Activated T-cell treated with anti-CD3 and anti-CD28 coated beads, Interleukin-2, amount 50 U/mL, for 24 hours (primary cell): ENCODE results near the gene NPIPB9.
"Not testable (repeated sequence)": the region's sequence is repeated elsewhere in the genome, so short reads cannot be mapped to it uniquely, and the experiment has no call there.

Source experiments
- DNase-seq: peaks from one replicate; pipeline ENCODE4 v3.0.0-alpha.2; 2020
- H3K27ac Mint-ChIP-seq: 2 replicates; pipeline ENCODE4 v1.8.0; 2020; ENCODE audit warnings: mild to moderate bottlenecking, mixed read lengths
- H3K27me3 Mint-ChIP-seq: 2 replicates; pipeline ENCODE4 v1.8.0; 2020; ENCODE audit warnings: mixed read lengths
- H3K36me3 Mint-ChIP-seq: 2 replicates; pipeline ENCODE4 v1.8.0; 2020; ENCODE audit warnings: low read depth, mixed read lengths
- H3K4me1 Mint-ChIP-seq: 2 replicates; pipeline ENCODE4 v1.8.0; 2020; ENCODE audit warnings: low read depth, mixed read lengths
- H3K4me3 Mint-ChIP-seq: 2 replicates; pipeline ENCODE4 v1.8.0; 2020; ENCODE audit warnings: mild to moderate bottlenecking, moderate library complexity, mixed read lengths
- H3K9me3 Mint-ChIP-seq: 2 replicates; pipeline ENCODE4 v1.8.0; 2020; ENCODE audit warnings: mixed read lengths

NPIPB9 gene

GRCh38 chr16:28751487-28751886 lies at the start of gene NPIPB9:
NPIPB9 (plus strand) TSS chr16:28751787.
- not testable (repeated sequence) for H3K27me3 Mint-ChIP-seq, H3K9me3 Mint-ChIP-seq, DNase-seq, H3K27ac Mint-ChIP-seq, H3K4me3 Mint-ChIP-seq, H3K36me3 Mint-ChIP-seq, H3K4me1 Mint-ChIP-seq

DNA sequence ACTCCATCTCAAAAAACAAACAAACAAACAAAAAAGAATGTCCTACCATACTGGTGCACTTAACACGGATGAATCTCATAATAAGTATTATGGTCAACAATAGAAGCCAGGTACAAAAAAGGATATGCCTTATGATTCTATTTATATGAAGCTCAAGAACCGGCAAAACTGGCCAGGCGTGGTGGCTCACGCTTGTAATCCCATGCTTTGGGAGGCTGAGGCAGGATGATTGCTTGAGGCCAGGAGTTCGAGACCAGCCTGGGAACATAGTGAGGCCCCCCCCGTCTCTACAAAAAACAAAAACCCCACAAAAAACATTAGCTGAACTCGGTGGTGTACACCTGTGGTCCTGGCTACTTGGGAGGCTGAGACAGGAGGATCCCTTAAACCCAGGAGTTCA lies 47.3 kb upstream of the NPIPB9 start:
- not testable (repeated sequence) for H3K9me3 Mint-ChIP-seq, H3K27me3 Mint-ChIP-seq, H3K4me1 Mint-ChIP-seq, H3K36me3 Mint-ChIP-seq, DNase-seq, H3K27ac Mint-ChIP-seq, H3K4me3 Mint-ChIP-seq

DNA sequence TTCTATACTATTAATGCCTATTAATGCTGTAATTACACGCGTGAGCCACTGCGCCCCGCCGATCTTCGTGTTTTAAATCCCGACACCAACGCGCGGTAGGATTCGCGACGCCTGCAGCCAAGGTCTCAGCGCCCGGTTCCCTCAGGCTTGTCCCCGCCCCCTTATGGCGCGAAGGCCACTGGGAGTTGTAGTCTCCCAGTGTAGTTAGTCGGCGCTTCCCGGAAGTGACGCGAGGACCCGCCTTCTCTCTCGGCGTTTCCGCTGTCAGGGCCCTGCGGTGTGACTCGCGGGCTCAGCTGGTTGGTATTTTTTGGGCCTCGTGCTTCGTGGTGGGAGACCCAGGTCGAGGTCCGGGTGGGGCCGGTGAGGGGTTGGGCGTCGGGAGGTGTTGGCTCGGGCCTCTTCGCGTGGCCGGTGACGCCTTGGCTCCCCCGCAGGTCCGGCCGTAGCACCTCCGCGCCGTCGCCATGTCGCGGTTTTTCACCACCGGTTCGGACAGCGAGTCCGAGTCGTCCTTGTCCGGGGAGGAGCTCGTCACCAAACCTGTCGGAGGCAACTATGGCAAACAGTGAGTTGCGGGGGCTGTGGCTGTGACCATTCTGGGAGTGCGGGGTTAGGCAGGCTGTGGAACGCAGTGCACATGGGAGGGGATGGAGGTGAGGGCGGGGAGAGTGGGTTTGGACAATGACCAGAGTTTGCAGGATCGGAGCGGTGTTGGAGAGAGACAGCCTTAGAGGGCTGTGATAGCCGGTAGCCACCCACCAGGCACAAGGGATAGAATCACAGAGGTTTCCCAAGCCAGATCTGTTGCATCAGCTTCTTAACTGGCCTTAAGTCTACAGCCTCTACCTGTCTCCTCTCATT lies 40.1 kb upstream of the NPIPB9 start, which contains the start of gene EIF3C:
TSS of gene EIF3C (plus strand) at position 245 of the 864 bp plus-strand sequence. CDS start at position 468, 223 bp downstream.
- H3K36me3 Mint-ChIP-seq, H3K27ac Mint-ChIP-seq, H3K27me3 Mint-ChIP-seq, H3K4me1 Mint-ChIP-seq, DNase-seq, H3K9me3 Mint-ChIP-seq, H3K4me3 Mint-ChIP-seq: not testable (repeated sequence)

GRCh38 chr16:28722852-28723650 lies 28.5 kb upstream of the NPIPB9 start:
- H3K36me3 Mint-ChIP-seq, H3K9me3 Mint-ChIP-seq, H3K4me1 Mint-ChIP-seq, DNase-seq, H3K4me3 Mint-ChIP-seq, H3K27me3 Mint-ChIP-seq, H3K27ac Mint-ChIP-seq: not testable (repeated sequence)

GRCh38 chr16:28731253-28731652 lies 20.3 kb upstream of the NPIPB9 start:
- not testable (repeated sequence) for H3K4me1 Mint-ChIP-seq, H3K27me3 Mint-ChIP-seq, H3K27ac Mint-ChIP-seq, DNase-seq, H3K36me3 Mint-ChIP-seq, H3K4me3 Mint-ChIP-seq, H3K9me3 Mint-ChIP-seq

GRCh38 chr16:28732455-28733124 lies 19.0 kb upstream of the NPIPB9 start:
- not testable (repeated sequence) for H3K27me3 Mint-ChIP-seq, H3K27ac Mint-ChIP-seq, H3K9me3 Mint-ChIP-seq, DNase-seq, H3K4me1 Mint-ChIP-seq, H3K4me3 Mint-ChIP-seq, H3K36me3 Mint-ChIP-seq

DNA sequence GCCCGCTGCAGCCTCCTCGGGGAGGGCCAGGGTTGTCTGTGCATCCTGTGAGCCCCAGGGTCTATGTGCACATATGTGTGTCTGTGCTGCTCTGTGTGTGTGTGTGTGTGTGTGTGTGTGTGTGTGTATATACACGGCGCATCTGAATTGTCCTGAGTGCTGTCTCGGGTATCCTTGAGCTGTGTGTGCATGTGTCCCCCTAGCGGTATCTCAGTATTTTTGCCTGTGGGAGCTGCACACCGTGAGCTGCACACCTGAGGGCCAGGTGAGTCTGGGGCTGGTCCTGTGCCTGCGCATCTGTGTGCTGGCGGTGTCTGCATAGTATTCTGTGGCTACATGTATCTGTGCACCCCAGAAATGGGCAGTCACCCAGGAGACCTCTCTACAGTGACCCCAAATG lies 11.8 kb upstream of the NPIPB9 start:
- not testable (repeated sequence) for H3K27ac Mint-ChIP-seq, H3K36me3 Mint-ChIP-seq, H3K4me3 Mint-ChIP-seq, H3K4me1 Mint-ChIP-seq, H3K9me3 Mint-ChIP-seq, H3K27me3 Mint-ChIP-seq
- peak; percentile 31 for DNase-seq

GRCh38 chr16:28740631-28741030 lies 11.0 kb upstream of the NPIPB9 start:
- not testable (repeated sequence) for H3K36me3 Mint-ChIP-seq, H3K9me3 Mint-ChIP-seq, H3K4me1 Mint-ChIP-seq, H3K4me3 Mint-ChIP-seq, H3K27me3 Mint-ChIP-seq, H3K27ac Mint-ChIP-seq
- DNase-seq: peak; percentile 31

DNA sequence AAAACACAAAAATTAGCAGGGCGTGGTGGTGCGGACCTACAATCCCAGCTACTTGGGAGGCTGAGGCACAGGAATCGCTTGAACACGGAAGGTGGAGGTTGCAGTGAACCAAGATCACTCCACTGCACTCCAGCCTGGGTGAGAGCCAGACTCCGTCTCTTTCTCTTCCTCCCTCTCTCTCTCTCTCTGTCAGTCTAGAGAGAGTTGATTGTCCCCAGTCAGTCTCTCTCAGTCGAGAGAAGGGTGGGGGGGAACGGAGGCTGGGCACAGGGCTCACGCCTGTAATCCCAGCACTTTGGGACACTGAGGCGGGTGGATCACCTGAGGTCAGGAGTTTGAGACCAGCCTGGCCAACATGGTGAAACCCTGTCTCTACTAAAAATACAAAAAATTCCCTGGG lies 10.3 kb upstream of the NPIPB9 start:
- not testable (repeated sequence) for H3K27ac Mint-ChIP-seq, DNase-seq, H3K4me3 Mint-ChIP-seq, H3K4me1 Mint-ChIP-seq, H3K27me3 Mint-ChIP-seq, H3K36me3 Mint-ChIP-seq, H3K9me3 Mint-ChIP-seq

DNA sequence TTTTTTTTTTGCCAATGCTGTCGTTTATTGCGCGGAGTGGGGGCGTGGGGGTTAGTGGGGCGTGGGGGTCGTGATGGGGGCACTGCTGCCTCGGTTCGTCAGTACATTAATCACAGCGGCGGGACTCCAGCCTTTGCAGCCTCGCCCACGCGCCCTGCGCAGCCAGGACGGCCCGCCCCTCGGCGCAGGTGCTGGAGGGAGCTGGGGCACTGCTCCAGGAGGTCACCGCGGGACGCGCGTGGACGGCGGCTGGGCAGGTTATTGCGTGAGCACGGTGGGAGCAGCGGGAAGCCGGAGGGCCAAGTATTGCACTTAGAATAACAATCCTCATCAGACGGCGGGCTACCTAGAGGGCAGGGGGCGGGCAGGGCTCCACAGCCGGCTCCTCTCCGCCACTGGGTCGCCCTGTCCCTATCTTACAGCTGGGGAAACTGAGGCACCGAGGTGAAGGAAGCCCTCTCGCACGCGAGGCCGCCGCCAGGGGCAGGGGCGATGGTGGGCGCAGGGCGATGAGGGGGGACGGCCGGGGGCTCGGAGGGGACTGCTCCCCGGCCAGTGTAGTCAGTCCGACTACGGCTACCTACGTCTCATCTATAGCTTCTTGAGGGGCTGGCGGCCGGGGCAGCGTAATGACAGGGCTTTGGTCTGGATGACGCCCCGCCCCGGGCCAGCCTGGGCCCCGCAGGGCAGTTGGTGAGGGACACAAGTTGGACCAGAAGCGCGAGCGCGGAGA lies 4.8 kb upstream of the NPIPB9 start:
- not testable (repeated sequence) for DNase-seq, H3K27me3 Mint-ChIP-seq, H3K4me1 Mint-ChIP-seq, H3K4me3 Mint-ChIP-seq, H3K36me3 Mint-ChIP-seq, H3K9me3 Mint-ChIP-seq, H3K27ac Mint-ChIP-seq

- peak; percentile 63 for DNase-seq
- not testable (repeated sequence) for H3K27me3 Mint-ChIP-seq, H3K36me3 Mint-ChIP-seq, H3K4me1 Mint-ChIP-seq, H3K27ac Mint-ChIP-seq, H3K4me3 Mint-ChIP-seq, H3K9me3 Mint-ChIP-seq
These were observed 1.6 kb upstream of the NPIPB9 start for GRCh38 chr16:28749997-28750465.

GRCh38 chr16:28750469-28751067 lies 1.0 kb upstream of the NPIPB9 start:
- not testable (repeated sequence) for H3K4me3 Mint-ChIP-seq, H3K27ac Mint-ChIP-seq, H3K36me3 Mint-ChIP-seq

GRCh38 chr16:28781697-28782096 lies 30.1 kb downstream of the NPIPB9 start:
- DNase-seq, H3K27me3 Mint-ChIP-seq, H3K27ac Mint-ChIP-seq, H3K4me3 Mint-ChIP-seq, H3K4me1 Mint-ChIP-seq, H3K36me3 Mint-ChIP-seq, H3K9me3 Mint-ChIP-seq: not testable (repeated sequence)

More at GRCh38 chr16:28750469-28751067, 1.0 kb upstream of the NPIPB9 start:
- not testable (repeated sequence) for H3K27me3 Mint-ChIP-seq, H3K4me1 Mint-ChIP-seq, H3K9me3 Mint-ChIP-seq, DNase-seq

- H3K4me3 Mint-ChIP-seq, H3K36me3 Mint-ChIP-seq, H3K27ac Mint-ChIP-seq, H3K9me3 Mint-ChIP-seq, H3K4me1 Mint-ChIP-seq, DNase-seq, H3K27me3 Mint-ChIP-seq: not testable (repeated sequence)
These were observed 30.8 kb downstream of the NPIPB9 start for GRCh38 chr16:28782357-28782756.
